Sigmoid colon (tissue), 4 donors: ENCODE data around the gene POLR2M.

ENCODE experiments used
- EP300 ChIP-seq, 4 donors: sonication (generic); formaldehyde crosslinking; IDR thresholded peaks; one replicate each; pipeline ENCODE4 v1.6.1; 2017; ENCODE audit warnings: antibody characterized with exemption in 4 of 4
- TF ChIP-seq, protein P1 (sequence below), 4 experiments: fragments of 450-650 bp in 3 of 4; fragments of 200-600 bp in 1 of 4; IDR thresholded peaks; one replicate each; pipeline ENCODE4 v1.5.1; 2016 to 2019; ENCODE audit warnings: antibody characterized with exemption in 4 of 4, mild to moderate bottlenecking in 3 of 4, moderate library complexity in 2 of 4

GRCh38 chr15:57741089-57741488 is 34.6 kb downstream of the POLR2M start:
- TF ChIP-seq, protein P1, sequence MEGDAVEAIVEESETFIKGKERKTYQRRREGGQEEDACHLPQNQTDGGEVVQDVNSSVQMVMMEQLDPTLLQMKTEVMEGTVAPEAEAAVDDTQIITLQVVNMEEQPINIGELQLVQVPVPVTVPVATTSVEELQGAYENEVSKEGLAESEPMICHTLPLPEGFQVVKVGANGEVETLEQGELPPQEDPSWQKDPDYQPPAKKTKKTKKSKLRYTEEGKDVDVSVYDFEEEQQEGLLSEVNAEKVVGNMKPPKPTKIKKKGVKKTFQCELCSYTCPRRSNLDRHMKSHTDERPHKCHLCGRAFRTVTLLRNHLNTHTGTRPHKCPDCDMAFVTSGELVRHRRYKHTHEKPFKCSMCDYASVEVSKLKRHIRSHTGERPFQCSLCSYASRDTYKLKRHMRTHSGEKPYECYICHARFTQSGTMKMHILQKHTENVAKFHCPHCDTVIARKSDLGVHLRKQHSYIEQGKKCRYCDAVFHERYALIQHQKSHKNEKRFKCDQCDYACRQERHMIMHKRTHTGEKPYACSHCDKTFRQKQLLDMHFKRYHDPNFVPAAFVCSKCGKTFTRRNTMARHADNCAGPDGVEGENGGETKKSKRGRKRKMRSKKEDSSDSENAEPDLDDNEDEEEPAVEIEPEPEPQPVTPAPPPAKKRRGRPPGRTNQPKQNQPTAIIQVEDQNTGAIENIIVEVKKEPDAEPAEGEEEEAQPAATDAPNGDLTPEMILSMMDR (IDR thresholded peaks at IDR 0.05): no peak
- TF ChIP-seq EP300 (IDR thresholded peaks at IDR 0.05): no peak
